ENCODE measurements around the gene MACIR.
A peak's percentile ranks its signal among the peaks of the same experiment; 100 is the strongest.

The MACIR gene

DNA sequence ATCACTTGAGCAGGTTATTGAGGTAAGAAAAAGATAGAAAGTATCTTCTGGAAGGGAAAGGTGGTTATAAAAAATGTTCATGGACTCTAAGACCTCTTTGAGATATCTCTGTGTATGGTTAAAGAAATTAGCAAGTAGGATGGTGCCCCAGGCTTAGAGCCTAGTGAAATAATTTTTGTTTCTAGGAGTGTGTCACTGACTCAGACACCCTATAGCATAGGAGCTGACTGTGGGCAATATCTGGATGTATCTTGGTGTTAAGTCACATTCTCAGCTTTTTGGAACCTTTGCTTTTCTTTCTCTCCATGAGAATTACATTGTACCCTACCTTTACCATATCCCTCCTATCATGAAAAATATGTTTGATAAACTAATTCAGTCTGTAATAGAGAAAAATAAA, 12.0 kb downstream of the MACIR start:
- TF ChIP-seq, protein P1, sequence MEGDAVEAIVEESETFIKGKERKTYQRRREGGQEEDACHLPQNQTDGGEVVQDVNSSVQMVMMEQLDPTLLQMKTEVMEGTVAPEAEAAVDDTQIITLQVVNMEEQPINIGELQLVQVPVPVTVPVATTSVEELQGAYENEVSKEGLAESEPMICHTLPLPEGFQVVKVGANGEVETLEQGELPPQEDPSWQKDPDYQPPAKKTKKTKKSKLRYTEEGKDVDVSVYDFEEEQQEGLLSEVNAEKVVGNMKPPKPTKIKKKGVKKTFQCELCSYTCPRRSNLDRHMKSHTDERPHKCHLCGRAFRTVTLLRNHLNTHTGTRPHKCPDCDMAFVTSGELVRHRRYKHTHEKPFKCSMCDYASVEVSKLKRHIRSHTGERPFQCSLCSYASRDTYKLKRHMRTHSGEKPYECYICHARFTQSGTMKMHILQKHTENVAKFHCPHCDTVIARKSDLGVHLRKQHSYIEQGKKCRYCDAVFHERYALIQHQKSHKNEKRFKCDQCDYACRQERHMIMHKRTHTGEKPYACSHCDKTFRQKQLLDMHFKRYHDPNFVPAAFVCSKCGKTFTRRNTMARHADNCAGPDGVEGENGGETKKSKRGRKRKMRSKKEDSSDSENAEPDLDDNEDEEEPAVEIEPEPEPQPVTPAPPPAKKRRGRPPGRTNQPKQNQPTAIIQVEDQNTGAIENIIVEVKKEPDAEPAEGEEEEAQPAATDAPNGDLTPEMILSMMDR (IDR thresholded peaks at IDR 0.05; ENCODE audit: low read depth, low read length), result no peak
- H3K4me3 ChIP-seq (replicated peaks in 1 of 2; ENCODE audit: low read depth in 2 of 2, low read length in 2 of 2), result no peak overlapping the region
- DNase-seq (ENCODE audit: low read depth in 2 of 2), result no peak

DNA sequence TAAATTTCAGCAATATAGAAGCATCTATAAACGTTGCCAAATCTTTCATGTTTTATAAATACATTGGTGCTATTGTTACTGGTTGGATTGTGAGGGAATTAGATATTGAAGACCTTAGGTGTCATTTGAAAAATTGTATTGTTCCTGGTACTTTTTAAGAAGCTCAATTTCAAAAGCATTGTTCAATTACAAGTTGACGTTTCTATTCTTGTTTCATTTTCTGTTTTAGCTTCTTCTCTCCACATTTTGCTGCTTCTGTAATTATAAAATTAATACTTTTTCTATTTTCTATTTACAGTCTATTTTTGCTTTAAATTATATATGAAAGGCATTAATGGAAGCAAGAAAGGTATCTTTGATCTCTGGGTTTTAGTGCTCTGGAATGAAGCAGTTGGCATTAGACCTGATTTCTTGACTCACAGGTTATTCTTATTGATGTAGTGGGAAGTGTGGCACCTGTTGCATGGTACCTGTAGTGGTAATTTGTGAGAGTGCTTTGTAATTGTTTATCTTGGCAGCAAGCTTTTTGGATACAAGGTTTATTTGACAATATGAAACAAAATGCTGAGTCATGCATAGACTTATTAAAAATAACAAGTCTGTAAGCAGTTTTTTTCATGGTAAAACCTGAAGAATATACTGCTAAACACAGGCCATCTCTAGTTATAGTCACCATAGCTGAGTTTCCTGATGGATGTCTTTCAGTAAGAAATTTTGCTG, 13.2 kb downstream of the MACIR start:
- no peak overlapping the region for H3K4me3 ChIP-seq (replicated peaks in 1 of 2; ENCODE audit: low read depth in 2 of 2, low read length in 2 of 2)
- peak; percentile 17 to 47 for DNase-seq (ENCODE audit: low read depth in 2 of 2)
- TF ChIP-seq, protein P1 (IDR thresholded peaks at IDR 0.05; ENCODE audit: low read depth, low read length), result no peak

GRCh38 chr5:103272377-103272776, 13.8 kb downstream of the MACIR start:
- no peak overlapping the region for H3K4me3 ChIP-seq (replicated peaks in 1 of 2; ENCODE audit: low read depth in 2 of 2, low read length in 2 of 2)
- TF ChIP-seq, protein P1 (IDR thresholded peaks at IDR 0.05; ENCODE audit: low read depth, low read length), result no peak
- peak; percentile 14 to 18 for DNase-seq (ENCODE audit: low read depth in 2 of 2)

DNA sequence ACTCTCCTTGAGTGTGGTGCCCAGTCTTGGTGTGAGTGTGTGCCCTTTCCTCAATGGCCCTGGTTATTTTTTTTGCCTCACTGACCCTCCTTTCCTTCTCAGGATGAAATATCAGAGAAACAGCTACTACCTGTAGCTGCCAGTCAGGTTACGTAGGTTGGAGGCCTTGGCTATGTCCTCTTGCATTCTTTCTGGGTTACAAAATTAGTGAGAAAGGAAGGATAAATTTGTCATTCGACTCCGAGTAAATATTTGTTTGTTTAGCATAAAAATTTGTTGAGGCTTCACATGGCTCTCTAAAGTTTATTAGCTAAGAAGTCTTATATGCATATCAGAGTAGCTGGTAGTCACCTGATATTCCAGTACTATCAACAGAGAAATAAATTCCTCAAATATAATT, 15.4 kb downstream of the MACIR start:
- TF ChIP-seq, protein P1 (IDR thresholded peaks at IDR 0.05; ENCODE audit: low read depth, low read length), result no peak
- no peak for DNase-seq (ENCODE audit: low read depth in 2 of 2)
- no peak overlapping the region for H3K4me3 ChIP-seq (replicated peaks in 1 of 2; ENCODE audit: low read depth in 2 of 2, low read length in 2 of 2)

DNA sequence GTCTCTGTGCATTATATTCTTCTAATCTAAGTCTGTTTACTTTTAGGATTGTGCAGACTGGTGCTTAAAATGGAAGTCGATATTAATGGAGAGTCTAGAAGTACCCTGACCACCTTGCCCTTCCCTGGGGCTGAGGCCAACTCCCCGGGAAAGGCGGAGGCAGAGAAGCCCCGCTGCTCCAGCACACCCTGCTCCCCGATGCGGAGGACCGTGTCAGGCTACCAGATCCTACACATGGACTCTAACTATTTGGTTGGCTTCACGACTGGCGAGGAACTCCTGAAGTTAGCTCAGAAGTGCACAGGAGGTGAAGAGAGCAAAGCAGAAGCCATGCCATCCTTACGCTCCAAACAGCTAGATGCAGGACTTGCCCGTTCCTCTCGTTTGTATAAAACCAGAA, 17.3 kb downstream of the MACIR start:
- TF ChIP-seq, protein P1 (IDR thresholded peaks at IDR 0.05; ENCODE audit: low read depth, low read length), result no peak
- no peak for DNase-seq (ENCODE audit: low read depth in 2 of 2)
- H3K4me3 ChIP-seq (replicated peaks in 1 of 2; ENCODE audit: low read depth in 2 of 2, low read length in 2 of 2), result no peak overlapping the region

DNA sequence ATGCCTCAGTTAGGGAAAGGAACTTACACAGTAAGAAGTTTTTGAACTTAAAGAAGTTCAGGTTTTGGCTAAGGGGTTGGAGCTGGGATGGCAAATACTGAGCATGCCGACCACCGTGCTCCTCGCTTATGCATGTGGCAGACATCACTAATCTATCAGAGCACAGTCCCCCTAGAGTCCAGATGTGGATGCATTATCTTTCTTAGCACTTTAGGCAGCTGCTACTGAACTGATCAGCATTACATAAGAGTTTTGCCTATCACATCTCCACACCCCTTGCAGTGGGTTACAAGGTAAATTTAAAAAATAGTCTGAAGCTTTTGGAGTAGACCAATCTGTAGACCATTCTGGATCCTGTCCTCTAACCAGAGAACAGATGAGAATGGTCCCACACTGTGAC, 22.4 kb downstream of the MACIR start:
- H3K4me3 ChIP-seq (replicated peaks in 1 of 2; ENCODE audit: low read depth in 2 of 2, low read length in 2 of 2), result no peak overlapping the region
- TF ChIP-seq, protein P1 (IDR thresholded peaks at IDR 0.05; ENCODE audit: low read depth, low read length), result no peak
- DNase-seq (ENCODE audit: low read depth in 2 of 2), result no peak

- no peak overlapping the region for H3K4me3 ChIP-seq (replicated peaks in 1 of 2; ENCODE audit: low read depth in 2 of 2, low read length in 2 of 2)
- TF ChIP-seq, protein P1 (IDR thresholded peaks at IDR 0.05; ENCODE audit: low read depth, low read length), result no peak
- no peak for DNase-seq (ENCODE audit: low read depth in 2 of 2)
Measured at GRCh38 chr5:103283120-103283519, 24.6 kb downstream of the MACIR start.

Measured in cardiac fibroblast (primary cell).